ENCODE results near the gene GBP7.

GRCh38 chr1:89121641-89122040, 54.2 kb downstream of the GBP7 start:
- no peak for TF ChIP-seq CTCF (conservative IDR thresholded peaks at IDR 0.05; ENCODE audit: low read length)
- TF ChIP-seq EZH2phosphoT487 (IDR thresholded peaks at IDR 0.05; ENCODE audit: borderline replicate concordance, low read depth, low read length) = no peak

Measured in OCI-LY7 (cell line).